SU-DHL-6 (cell line): ENCODE data around the gene TMEM223.
"Not testable (repeated sequence)": the region's sequence is repeated elsewhere in the genome, so short reads cannot be mapped to it uniquely, and the experiment has no call there.

ENCODE experiments used
- H2AFZ ChIP-seq: fragments of 200-600 bp; sonication (generic); 2 replicates; pipeline ENCODE4 v1.6.1; 2014; ENCODE audit warnings: low read depth, mild to moderate bottlenecking, moderate library complexity, mixed read lengths, antibody characterized with exemption, low read length; ENCODE audit not compliant: severe bottlenecking
- H3F3A ChIP-seq: fragments of 200-600 bp; shearing (Covaris generic); 2 replicates; pipeline ENCODE4 v1.6.0; 2016; ENCODE audit warnings: antibody characterized with exemption, mild to moderate bottlenecking; ENCODE audit not compliant: insufficient read depth
- H3K27ac ChIP-seq: fragments of 200-600 bp; sonication (generic); 2 replicates; pipeline ENCODE4 v1.5.1; 2016; ENCODE audit warnings: low read depth, mild to moderate bottlenecking, low read length, moderate library complexity, mixed read lengths
- H3K27me3 ChIP-seq: fragments of 200-600 bp; sonication (generic), shearing (Covaris generic); 2 replicates; pipeline ENCODE4 v1.6.0; 2014; ENCODE audit warnings: mild to moderate bottlenecking, low read length
- H3K36me3 ChIP-seq: fragments of 200-600 bp; sonication (generic); 2 replicates; pipeline ENCODE4 v1.6.1; 2014; ENCODE audit warnings: mild to moderate bottlenecking, low read length, mixed read lengths
- H3K4me2 ChIP-seq: fragments of 300-600, 200-600 bp; shearing (Covaris generic), sonication (generic); 2 replicates; pipeline ENCODE4 v1.6.0; 2014; ENCODE audit warnings: low read length, low read depth, mild to moderate bottlenecking; ENCODE audit not compliant: poor library complexity, severe bottlenecking
- H3K4me3 ChIP-seq: fragments of 200-600 bp; sonication (generic); 2 replicates; pipeline ENCODE4 v1.5.1; 2014; ENCODE audit warnings: antibody characterized with exemption, low read length, mild to moderate bottlenecking, mixed read lengths; ENCODE audit not compliant: insufficient read depth, poor library complexity, severe bottlenecking
- H3K79me2 ChIP-seq: fragments of 200-600 bp; sonication (generic); 2 replicates; pipeline ENCODE4 v1.6.1; 2014; ENCODE audit warnings: mild to moderate bottlenecking, low read length, moderate library complexity; ENCODE audit not compliant: insufficient read depth
- H3K9ac ChIP-seq: fragments of 200-600 bp; sonication (generic); 2 replicates; pipeline ENCODE4 v1.7.0; 2014; ENCODE audit warnings: mild to moderate bottlenecking, low read length
- H3K9me2 ChIP-seq: fragments of 200-600 bp; sonication (generic); replicated peaks from 2 replicates; pipeline ENCODE4 v1.6.1; 2014; ENCODE audit warnings: low read length; ENCODE audit not compliant: insufficient read depth
- H3K9me3 ChIP-seq: fragments of 200-600 bp; sonication (generic); 2 replicates; pipeline ENCODE4 v1.6.1; 2014; ENCODE audit warnings: low read length, mixed read lengths; ENCODE audit not compliant: insufficient read depth
- H4K20me1 ChIP-seq: fragments of 200-600 bp; sonication (generic); 2 replicates; pipeline ENCODE4 v1.6.1; 2014; ENCODE audit warnings: low read depth, mild to moderate bottlenecking, antibody characterized with exemption, low read length, moderate library complexity, mixed read lengths
- EZH2phosphoT487 ChIP-seq: fragments of 200-600 bp; sonication (generic), shearing (Covaris generic); conservative IDR thresholded peaks from 2 replicates; pipeline ENCODE4 v1.6.1; 2018; ENCODE audit warnings: mild to moderate bottlenecking, antibody characterized with exemption, low read length, moderate library complexity, mixed read lengths
- TF ChIP-seq, protein P1 (sequence below): fragments of 200-600 bp; sonication (generic); IDR thresholded peaks from one replicate; pipeline ENCODE4 v1.5.1; 2017; ENCODE audit warnings: antibody characterized with exemption, mild to moderate bottlenecking, low read length, moderate library complexity; ENCODE audit not compliant: insufficient read depth, poor library complexity, severe bottlenecking

Gene TMEM223

DNA sequence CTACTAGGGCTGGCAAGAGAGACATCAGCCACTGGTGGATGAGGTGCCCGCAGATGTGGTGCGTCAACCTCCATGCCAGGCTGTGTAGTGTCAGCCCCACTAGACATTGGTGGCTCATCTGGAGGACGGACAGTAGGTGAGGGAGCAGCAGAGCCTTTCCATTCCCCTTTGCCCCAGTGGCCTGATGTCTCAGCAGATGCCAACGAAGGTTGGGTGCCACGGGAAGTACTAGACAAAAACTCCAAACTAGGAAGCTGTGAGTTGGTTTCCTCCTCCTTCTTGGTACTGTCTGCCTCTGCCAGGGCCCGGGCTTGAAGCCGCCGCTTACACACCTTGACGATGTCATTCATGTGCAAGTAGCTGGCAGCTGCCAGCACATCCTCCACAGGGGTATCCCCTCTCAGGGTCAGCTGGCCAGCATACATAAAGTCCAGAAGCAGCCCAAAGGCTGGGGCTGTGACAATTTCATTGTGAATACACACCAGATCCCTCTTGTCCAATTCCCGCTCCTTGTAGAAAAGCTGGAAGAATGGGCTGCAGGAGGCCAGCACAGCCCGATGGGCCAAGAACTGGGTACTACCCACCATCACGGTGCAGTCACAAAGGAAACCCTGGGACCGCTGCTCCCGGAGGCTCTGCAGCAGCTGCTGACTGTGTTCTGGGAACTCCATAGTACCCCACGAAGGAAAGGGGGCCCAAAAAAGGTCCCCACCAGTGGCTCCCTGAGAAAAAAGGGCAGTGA, 38.6 kb downstream of the TMEM223 start:
- H2AFZ ChIP-seq = peak overlapping the region; percentile 53

DNA sequence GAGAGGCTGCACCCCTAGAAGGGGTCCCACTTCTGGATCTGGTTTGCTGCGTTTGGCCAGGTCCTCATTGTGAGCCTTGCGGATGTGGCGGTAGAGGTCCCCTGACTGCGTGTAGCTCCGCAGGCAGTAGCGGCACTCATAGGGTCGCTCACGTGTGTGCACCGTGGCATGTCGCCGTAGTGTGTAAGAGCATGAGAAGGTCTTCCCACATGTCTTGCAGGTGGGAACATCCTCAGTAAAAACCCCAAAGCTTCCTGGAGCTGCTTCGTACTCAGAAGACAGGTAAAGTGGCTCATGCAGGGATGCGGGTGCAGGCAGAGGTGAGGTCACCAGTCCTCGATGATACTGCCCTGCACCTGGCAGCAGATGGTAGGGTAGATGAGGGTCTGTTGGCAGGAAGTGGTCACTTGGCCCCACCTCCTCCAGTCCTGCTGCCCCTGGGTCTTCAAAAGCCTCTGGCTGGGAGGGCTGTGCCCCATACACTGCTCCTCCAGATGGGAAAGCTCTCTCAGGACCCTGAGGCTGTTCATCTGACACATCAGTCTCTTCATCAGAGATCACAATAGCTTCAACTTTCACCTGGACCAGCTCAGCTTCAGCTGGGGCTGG, 39.5 kb downstream of the TMEM223 start:
- H4K20me1 ChIP-seq = no peaks in the 10 kb centered on the region
- TF ChIP-seq, protein P1, sequence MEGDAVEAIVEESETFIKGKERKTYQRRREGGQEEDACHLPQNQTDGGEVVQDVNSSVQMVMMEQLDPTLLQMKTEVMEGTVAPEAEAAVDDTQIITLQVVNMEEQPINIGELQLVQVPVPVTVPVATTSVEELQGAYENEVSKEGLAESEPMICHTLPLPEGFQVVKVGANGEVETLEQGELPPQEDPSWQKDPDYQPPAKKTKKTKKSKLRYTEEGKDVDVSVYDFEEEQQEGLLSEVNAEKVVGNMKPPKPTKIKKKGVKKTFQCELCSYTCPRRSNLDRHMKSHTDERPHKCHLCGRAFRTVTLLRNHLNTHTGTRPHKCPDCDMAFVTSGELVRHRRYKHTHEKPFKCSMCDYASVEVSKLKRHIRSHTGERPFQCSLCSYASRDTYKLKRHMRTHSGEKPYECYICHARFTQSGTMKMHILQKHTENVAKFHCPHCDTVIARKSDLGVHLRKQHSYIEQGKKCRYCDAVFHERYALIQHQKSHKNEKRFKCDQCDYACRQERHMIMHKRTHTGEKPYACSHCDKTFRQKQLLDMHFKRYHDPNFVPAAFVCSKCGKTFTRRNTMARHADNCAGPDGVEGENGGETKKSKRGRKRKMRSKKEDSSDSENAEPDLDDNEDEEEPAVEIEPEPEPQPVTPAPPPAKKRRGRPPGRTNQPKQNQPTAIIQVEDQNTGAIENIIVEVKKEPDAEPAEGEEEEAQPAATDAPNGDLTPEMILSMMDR = no peak
- TF ChIP-seq EZH2phosphoT487 = no peak
- peaks cover 16% of the 10 kb centered on the region for H3F3A ChIP-seq
- no peaks in the 10 kb centered on the region for H3K36me3 ChIP-seq
- no peak overlapping the region for H3K4me2 ChIP-seq
- H3K79me2 ChIP-seq = peaks cover 17% of the 10 kb centered on the region
- no peaks in the 10 kb centered on the region for H3K9me3 ChIP-seq
- no peaks in the 10 kb centered on the region for H3K9me2 ChIP-seq
- no peak overlapping the region for H3K4me3 ChIP-seq
- no peaks in the 10 kb centered on the region for H3K27me3 ChIP-seq
- no peak overlapping the region for H3K27ac ChIP-seq
- H2AFZ ChIP-seq = no peak overlapping the region
- H3K9ac ChIP-seq = no peak overlapping the region

More for the DNA sequence above, 38.6 kb downstream of the TMEM223 start:
- H4K20me1 ChIP-seq = no peaks in the 10 kb centered on the region
- H3K9me2 ChIP-seq = no peaks in the 10 kb centered on the region
- H3K27me3 ChIP-seq = no peaks in the 10 kb centered on the region
- no peaks in the 10 kb centered on the region for H3K36me3 ChIP-seq
- H3K9ac ChIP-seq = peak overlapping the region; percentile 70
- TF ChIP-seq, protein P1 = no peak
- no peak for TF ChIP-seq EZH2phosphoT487
- peaks cover 9% of the 10 kb centered on the region for H3F3A ChIP-seq
- peak overlapping the region; percentile 66 for H3K4me3 ChIP-seq
- peaks cover 17% of the 10 kb centered on the region for H3K79me2 ChIP-seq
- H3K9me3 ChIP-seq = no peaks in the 10 kb centered on the region
- H3K27ac ChIP-seq = no peak overlapping the region
- peak overlapping the region; percentile 75 for H3K4me2 ChIP-seq

DNA sequence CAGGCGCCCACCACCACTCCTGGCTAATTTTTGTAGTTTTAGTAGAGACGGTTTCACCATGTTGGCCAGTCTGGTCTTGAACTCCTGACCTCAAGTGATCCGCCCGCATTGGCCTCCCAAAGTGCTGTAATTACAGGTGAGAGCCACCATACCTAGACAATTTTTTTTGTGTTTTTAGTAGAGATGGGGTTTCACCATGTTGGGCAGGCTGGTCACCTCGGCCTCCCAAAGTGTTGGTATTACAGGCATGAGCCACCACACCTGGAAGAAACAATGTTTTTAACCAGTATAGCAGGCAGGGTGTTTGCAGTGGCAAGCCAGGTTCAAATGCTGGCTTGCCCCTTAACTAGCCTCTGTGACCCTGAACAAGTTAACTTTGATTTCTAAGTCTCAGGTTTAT, 41.9 kb downstream of the TMEM223 start:
- H3K4me2 ChIP-seq, H4K20me1 ChIP-seq, H3K27ac ChIP-seq, H3K9ac ChIP-seq, H3K27me3 ChIP-seq, H3K36me3 ChIP-seq, H3K9me2 ChIP-seq, H3K4me3 ChIP-seq, H3K9me3 ChIP-seq, H2AFZ ChIP-seq: not testable (repeated sequence)
- peaks cover 11% of the 10 kb centered on the region for H3F3A ChIP-seq
- H3K79me2 ChIP-seq = peaks cover 17% of the 10 kb centered on the region

DNA sequence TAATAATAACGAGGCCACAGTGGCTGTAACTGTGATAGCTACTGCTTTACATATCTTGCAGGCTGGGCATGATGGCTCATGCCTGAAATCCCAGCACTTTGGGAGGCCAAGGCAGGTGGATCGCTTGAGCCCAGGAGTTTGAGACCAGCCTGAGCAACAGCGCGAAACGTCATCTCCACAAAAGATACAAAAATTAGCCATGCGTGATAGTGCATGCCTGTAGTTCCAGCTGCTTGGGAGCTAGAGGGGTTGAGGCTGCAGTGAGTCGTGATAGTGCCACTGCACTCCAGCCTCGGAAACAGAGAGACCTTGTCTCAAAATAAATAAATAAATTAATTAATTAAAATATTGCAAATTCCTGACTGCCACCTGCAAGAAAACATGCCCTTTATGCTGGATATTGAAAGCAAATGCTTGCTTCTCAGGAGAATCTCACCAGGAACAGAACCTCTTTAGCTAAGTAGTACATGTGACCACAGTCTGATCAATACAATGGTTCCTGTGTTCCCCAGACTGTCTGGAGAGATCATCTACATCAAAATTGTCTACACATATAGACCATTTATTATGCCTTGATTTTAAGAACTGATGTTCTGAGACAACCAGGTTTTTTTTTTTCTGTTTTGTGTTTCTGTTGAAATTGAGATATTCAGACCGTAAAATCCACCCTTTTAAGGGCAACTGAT, 44.2 kb downstream of the TMEM223 start:
- Histone ChIP-seq H3K27me3 (no peaks in the 10 kb centered on the region), H3K79me2 (peaks cover 9% of the 10 kb centered on the region), H3K4me3 (no peak overlapping the region), H3K4me2 (no peak overlapping the region), H3K9ac (no peak overlapping the region), H3F3A (peaks cover 11% of the 10 kb centered on the region), H3K27ac (no peak overlapping the region), H2AFZ (no peak overlapping the region), H3K9me3 (no peaks in the 10 kb centered on the region), H3K9me2 (no peaks in the 10 kb centered on the region), H3K36me3 (no peaks in the 10 kb centered on the region), H4K20me1 (no peaks in the 10 kb centered on the region)
- TF ChIP-seq EZH2phosphoT487 = no peak
